ENCODE data around the gene STT3A. TPM values are rescaled to one million over a fixed set of nuclear protein-coding genes. Genes with fewer than 3 reads are reported as not detected.

Gene STT3A
- total and polyA plus RNA-seq, 3 donors from 2014 or later, result 83.3 to 147 (median 86.0) TPM

DNA sequence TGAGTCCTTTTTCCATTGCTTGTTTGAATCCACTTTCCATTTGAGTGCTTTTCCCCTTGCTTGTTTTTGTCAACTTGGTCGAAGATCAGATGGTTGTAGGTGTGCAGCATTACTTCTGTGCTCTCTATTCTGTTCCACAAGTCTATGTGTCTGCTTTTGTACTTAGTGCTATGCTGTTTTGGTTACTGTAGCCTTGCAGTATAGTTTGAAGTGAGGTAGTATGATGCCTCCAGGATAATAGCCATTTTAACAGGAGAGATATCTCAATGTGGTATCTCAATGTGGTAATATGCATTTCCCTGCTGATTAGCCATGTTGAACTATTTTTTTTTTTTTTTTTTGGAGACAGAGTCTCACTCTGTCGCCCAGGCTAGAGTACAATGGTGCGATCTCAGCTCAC, 71.3 kb downstream of the STT3A start:
- no peak for TF ChIP-seq POLR2A (IDR thresholded peaks at IDR 0.05)
- TF ChIP-seq, protein P1, sequence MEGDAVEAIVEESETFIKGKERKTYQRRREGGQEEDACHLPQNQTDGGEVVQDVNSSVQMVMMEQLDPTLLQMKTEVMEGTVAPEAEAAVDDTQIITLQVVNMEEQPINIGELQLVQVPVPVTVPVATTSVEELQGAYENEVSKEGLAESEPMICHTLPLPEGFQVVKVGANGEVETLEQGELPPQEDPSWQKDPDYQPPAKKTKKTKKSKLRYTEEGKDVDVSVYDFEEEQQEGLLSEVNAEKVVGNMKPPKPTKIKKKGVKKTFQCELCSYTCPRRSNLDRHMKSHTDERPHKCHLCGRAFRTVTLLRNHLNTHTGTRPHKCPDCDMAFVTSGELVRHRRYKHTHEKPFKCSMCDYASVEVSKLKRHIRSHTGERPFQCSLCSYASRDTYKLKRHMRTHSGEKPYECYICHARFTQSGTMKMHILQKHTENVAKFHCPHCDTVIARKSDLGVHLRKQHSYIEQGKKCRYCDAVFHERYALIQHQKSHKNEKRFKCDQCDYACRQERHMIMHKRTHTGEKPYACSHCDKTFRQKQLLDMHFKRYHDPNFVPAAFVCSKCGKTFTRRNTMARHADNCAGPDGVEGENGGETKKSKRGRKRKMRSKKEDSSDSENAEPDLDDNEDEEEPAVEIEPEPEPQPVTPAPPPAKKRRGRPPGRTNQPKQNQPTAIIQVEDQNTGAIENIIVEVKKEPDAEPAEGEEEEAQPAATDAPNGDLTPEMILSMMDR (IDR thresholded peaks at IDR 0.05), result no peak
- WGBS, 2 donors, result 91 to 100% methylated on average over 3 of the region's 3 CpGs
- no peak for DNase-seq
- Histone ChIP-seq H3K4me1 (no peaks in the 10 kb centered on the region), H3K27ac (no peak overlapping the region), H3K4me3 (no peak overlapping the region), H3K27me3 (no peaks in the 10 kb centered on the region), H3K9me3 (no peaks in the 10 kb centered on the region), H3K36me3 (ENCODE audit: low read depth, missing control alignments) (no peaks in the 10 kb centered on the region)
- intact Hi-C loops (cut with DNase I; ENCODE audit: low total_unique reads), result no loop called here

DNA sequence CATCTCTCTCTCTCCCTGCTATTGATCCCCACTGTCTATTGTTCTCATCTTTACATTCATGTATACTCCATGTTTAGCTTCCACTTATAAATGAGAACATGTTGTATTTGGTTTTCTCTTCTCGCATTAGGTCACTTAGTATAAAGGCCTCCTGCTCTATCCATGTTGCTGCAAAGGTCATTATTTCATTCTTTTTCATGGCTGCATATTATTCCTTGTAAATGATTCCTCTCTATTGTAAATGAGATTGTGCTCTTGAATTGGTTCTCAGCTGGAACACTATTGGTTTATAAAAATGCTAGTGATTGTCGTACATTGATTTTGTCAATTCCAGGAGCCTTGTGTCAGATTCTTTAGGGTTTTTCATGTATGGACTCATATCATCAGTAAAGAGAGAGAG, 74.5 kb downstream of the STT3A start:
- intact Hi-C loops (cut with DNase I; ENCODE audit: low total_unique reads), result no loop called here

DNA sequence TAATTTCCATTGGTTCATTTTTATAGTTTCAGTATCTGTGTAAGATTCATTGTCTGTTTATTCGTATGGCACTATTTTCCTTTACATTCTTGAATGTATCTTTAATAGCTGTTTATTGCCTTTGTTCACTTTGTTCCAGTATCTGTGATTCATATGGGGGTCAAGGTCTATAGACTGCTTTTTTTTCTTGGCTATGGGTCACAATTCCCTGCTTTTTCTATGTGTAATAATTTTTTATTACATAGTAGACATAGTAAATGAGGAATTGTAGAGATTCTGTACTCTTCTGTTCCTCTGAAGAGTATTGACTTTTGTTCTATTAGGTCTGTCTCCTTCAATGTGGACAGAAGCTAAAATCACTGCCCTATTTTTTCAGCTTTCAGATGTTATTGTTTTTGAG, 77.5 kb downstream of the STT3A start:
- 97 to 98% methylated on average over 1 of the region's 1 CpG for WGBS, 2 donors
- no peak for DNase-seq
- H3K36me3 ChIP-seq (ENCODE audit: low read depth, missing control alignments), result no peaks in the 10 kb centered on the region
- no peaks in the 10 kb centered on the region for H3K4me1 ChIP-seq
- H3K27ac ChIP-seq, result no peak overlapping the region
- H3K27me3 ChIP-seq, result no peaks in the 10 kb centered on the region
- no peaks in the 10 kb centered on the region for H3K9me3 ChIP-seq
- intact Hi-C loops (cut with DNase I; ENCODE audit: low total_unique reads), result no loop called here
- no peak for TF ChIP-seq POLR2A (IDR thresholded peaks at IDR 0.05)
- TF ChIP-seq, protein P1 (IDR thresholded peaks at IDR 0.05), result no peak
- no peak overlapping the region for H3K4me3 ChIP-seq

More for the DNA sequence above, 74.5 kb downstream of the STT3A start:
- Histone ChIP-seq H3K4me1 (no peaks in the 10 kb centered on the region), H3K9me3 (no peaks in the 10 kb centered on the region), H3K27me3 (no peaks in the 10 kb centered on the region), H3K36me3 (ENCODE audit: low read depth, missing control alignments) (no peaks in the 10 kb centered on the region), H3K27ac (no peak overlapping the region), H3K4me3 (no peak overlapping the region)
- DNase-seq, result no peak
- WGBS, 2 donors, result 98% methylated on average over 2 of the region's 2 CpGs
- no peak for TF ChIP-seq POLR2A (IDR thresholded peaks at IDR 0.05)
- TF ChIP-seq, protein P1 (IDR thresholded peaks at IDR 0.05), result no peak

DNA sequence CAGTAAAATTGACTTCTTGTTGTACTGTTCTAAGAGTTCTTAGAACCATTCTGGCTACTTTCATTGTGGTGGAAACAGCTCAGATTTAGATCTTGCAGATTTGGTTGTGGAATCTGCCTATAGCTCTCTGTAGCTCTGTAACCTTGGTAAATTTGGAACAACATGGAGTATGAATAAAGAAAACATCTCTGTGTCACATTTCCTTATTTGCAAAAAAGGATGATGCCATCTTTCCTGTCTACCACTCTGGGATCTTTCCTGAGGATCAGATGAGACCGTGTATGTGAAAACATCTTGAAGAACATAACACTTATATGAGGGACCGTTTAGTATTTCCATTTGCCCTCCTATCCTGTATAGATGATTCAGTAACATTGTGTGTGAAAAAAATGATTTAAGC, 78.9 kb downstream of the STT3A start:
- Histone ChIP-seq H3K27me3 (no peaks in the 10 kb centered on the region), H3K36me3 (ENCODE audit: low read depth, missing control alignments) (no peaks in the 10 kb centered on the region), H3K4me1 (no peaks in the 10 kb centered on the region), H3K9me3 (no peaks in the 10 kb centered on the region), H3K27ac (no peak overlapping the region), H3K4me3 (no peak overlapping the region)
- 93 to 95% methylated on average over 2 of the region's 2 CpGs for WGBS, 2 donors
- intact Hi-C loops (cut with DNase I; ENCODE audit: low total_unique reads), result no loop called here
- TF ChIP-seq, protein P1 (IDR thresholded peaks at IDR 0.05), result no peak
- no peak for TF ChIP-seq POLR2A (IDR thresholded peaks at IDR 0.05)
- DNase-seq, result no peak

Small RNA genes within 50 kb of the gene (small RNA-seq; reads per million reads assigned to genes)
- gene RNU2-35P (0 reads per million in 2 donors), gene RNU6-1156P (0 reads per million in 2 donors)

Other genes starting within 250 kb of the STT3A start
- 10 to 100 TPM; 40.3 to 52.6 TPM for gene FEZ1, start 96.6 kb upstream of the STT3A start, total RNA-seq
- 71.9 TPM for gene FEZ1, start 96.6 kb upstream of the STT3A start, polyA plus RNA-seq (ENCODE audit: insufficient read depth, low read depth, low replicate concordance)
- 10 to 100 TPM; 35.6 to 36.8 TPM for gene EI24, start 23.4 kb upstream of the STT3A start, total RNA-seq
- gene EI24, start 23.4 kb upstream of the STT3A start, polyA plus RNA-seq (ENCODE audit: insufficient read depth, low read depth, low replicate concordance), result 91.2 TPM
- gene CHEK1, start 32.3 kb downstream of the STT3A start, total RNA-seq, result 10 to 100 TPM; 11.5 to 25.1 TPM
- 25.8 TPM for gene CHEK1, start 32.3 kb downstream of the STT3A start, polyA plus RNA-seq (ENCODE audit: insufficient read depth, low read depth, low replicate concordance)
- 10 to 100 TPM; 35.4 to 56.5 TPM for gene ACRV1, start 88.0 kb downstream of the STT3A start, total RNA-seq
- 175 TPM for gene ACRV1, start 88.0 kb downstream of the STT3A start, polyA plus RNA-seq (ENCODE audit: insufficient read depth, low read depth, low replicate concordance)
- gene PATE1, start 153.4 kb downstream of the STT3A start, total RNA-seq, result not detected
- gene PATE1, start 153.4 kb downstream of the STT3A start, polyA plus RNA-seq (ENCODE audit: insufficient read depth, low read depth, low replicate concordance), result not detected
- gene PATE2, start 186.0 kb downstream of the STT3A start, total RNA-seq, result 1 to 10 TPM; 1.0 to 1.7 TPM
- gene PATE2, start 186.0 kb downstream of the STT3A start, polyA plus RNA-seq (ENCODE audit: insufficient read depth, low read depth, low replicate concordance), result 0.76 TPM
- gene PATE3, start 195.3 kb downstream of the STT3A start, total RNA-seq, result not detected
- gene PATE3, start 195.3 kb downstream of the STT3A start, polyA plus RNA-seq (ENCODE audit: insufficient read depth, low read depth, low replicate concordance), result not detected
- under 1 TPM in 1 of 2 donors, not detected in 1; 0.79 TPM for gene PATE4, start 240.5 kb downstream of the STT3A start, total RNA-seq
- 0.73 TPM for gene PATE4, start 240.5 kb downstream of the STT3A start, polyA plus RNA-seq (ENCODE audit: insufficient read depth, low read depth, low replicate concordance)

All from testis (tissue), 3 donors.